DOHH2 (cell line): ENCODE results near the gene PNPO.
"Not testable (repeated sequence)": the region's sequence is repeated elsewhere in the genome, so short reads cannot be mapped to it uniquely, and the experiment has no call there.

Experiments used
- H3F3A ChIP-seq: fragments of 200-600 bp; sonication (generic), shearing (Covaris generic); 2 replicates; pipeline ENCODE4 v1.6.0; 2016; ENCODE audit warnings: antibody characterized with exemption, mild to moderate bottlenecking; ENCODE audit not compliant: control insufficient read depth, insufficient read depth
- H3K27ac ChIP-seq: fragments of 200-600 bp; sonication (generic); 2 replicates; pipeline ENCODE4 v1.5.1; 2014; ENCODE audit warnings: low read depth, mild to moderate bottlenecking, low read length, moderate library complexity
- H3K27me3 ChIP-seq: fragments of 200-600 bp; sonication (generic); 2 replicates; pipeline ENCODE4 v1.6.1; 2014; ENCODE audit warnings: mild to moderate bottlenecking, low read length, mixed read lengths; ENCODE audit not compliant: control insufficient read depth
- H3K36me3 ChIP-seq: fragments of 200-600 bp; sonication (generic); 2 replicates; pipeline ENCODE4 v1.6.1; 2014; ENCODE audit warnings: mild to moderate bottlenecking, low read length, moderate library complexity, mixed read lengths; ENCODE audit not compliant: control insufficient read depth
- H3K4me1 ChIP-seq: fragments of 200-600 bp; sonication (generic); 2 replicates; pipeline ENCODE4 v1.6.1; 2014; ENCODE audit warnings: mild to moderate bottlenecking, low read length, mixed read lengths; ENCODE audit not compliant: control insufficient read depth
- H3K4me2 ChIP-seq: fragments of 200-600 bp; sonication (generic); 2 replicates; pipeline ENCODE4 v1.6.0; 2014; ENCODE audit warnings: mild to moderate bottlenecking, low read length, moderate library complexity
- H3K4me3 ChIP-seq: fragments of 200-600 bp; sonication (generic); 2 replicates; pipeline ENCODE4 v1.5.1; 2014; ENCODE audit warnings: mild to moderate bottlenecking, low read length, mixed read lengths
- H3K79me2 ChIP-seq: fragments of 200-600 bp; sonication (generic); 2 replicates; pipeline ENCODE4 v1.6.1; 2014; ENCODE audit warnings: mild to moderate bottlenecking, low read length, mixed read lengths; ENCODE audit not compliant: control insufficient read depth
- H3K9me2 ChIP-seq: fragments of 200-600 bp; sonication (generic); replicated peaks from 2 replicates; pipeline ENCODE4 v1.6.1; 2014; ENCODE audit warnings: mild to moderate bottlenecking, low read length, mixed read lengths; ENCODE audit not compliant: control insufficient read depth
- H3K9me3 ChIP-seq: fragments of 200-600 bp; sonication (generic); 2 replicates; pipeline ENCODE4 v1.6.1; 2014; ENCODE audit warnings: antibody characterized with exemption, low read length, mixed read lengths; ENCODE audit not compliant: control insufficient read depth, insufficient read depth
- H4K20me1 ChIP-seq: fragments of 200-600 bp; sonication (generic); 2 replicates; pipeline ENCODE4 v1.6.0; 2014; ENCODE audit warnings: low read depth, mild to moderate bottlenecking, antibody characterized with exemption, low read length, moderate library complexity; ENCODE audit not compliant: control insufficient read depth, insufficient read depth
- EZH2phosphoT487 ChIP-seq: fragments of 200-600 bp; sonication (generic); IDR thresholded peaks from 2 replicates; pipeline ENCODE4 v1.6.1; 2017; ENCODE audit warnings: borderline replicate concordance, mild to moderate bottlenecking, antibody characterized with exemption, low read length, moderate library complexity, mixed read lengths
- TF ChIP-seq, protein P1 (sequence below): fragments of 200-600 bp; sonication (generic); IDR thresholded peaks from one replicate; pipeline ENCODE4 v1.5.1; 2014; ENCODE audit warnings: antibody characterized with exemption, mild to moderate bottlenecking, low read depth, low read length; ENCODE audit not compliant: poor library complexity, severe bottlenecking

Gene PNPO

DNA sequence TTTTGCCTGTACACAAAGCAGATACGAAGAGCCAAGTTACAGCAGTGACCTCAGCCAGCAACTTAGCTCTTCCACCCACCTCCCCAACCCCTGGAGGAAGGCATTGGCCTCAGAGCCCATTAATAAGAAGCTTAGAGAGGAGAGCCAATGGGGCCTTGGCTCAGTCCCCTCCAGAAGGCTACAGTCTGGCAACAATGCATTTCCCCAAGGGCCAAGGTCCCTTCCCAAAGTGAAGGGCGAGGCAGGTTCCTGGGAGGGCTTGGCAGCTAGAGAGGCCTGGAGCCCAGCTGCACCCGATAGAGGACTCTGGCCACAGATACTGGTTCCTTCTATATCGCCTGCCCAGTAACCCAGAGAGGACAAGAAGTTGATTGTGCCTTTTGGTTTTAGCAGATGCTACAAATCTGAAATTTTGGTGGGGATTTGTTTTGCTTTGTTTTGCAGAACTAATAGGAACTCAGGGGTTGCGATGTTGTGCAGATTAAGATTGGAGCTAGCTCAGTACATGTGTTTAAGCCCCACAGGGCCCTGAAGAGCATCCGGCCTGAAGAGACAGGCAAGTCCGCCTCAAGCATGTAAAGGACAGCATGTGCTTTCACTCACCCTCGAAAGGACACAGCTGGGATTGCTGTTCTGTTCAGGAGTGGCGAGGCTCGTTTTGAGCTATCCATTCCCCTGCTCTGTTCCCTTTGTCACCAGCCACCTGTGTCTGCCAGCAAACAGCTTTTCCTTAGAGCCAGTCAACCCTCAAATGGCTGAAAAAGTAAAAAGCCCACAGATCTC, 12.0 kb upstream of the PNPO start:
- H4K20me1 ChIP-seq: no peaks in the 10 kb centered on the region
- H3K27me3 ChIP-seq: no peaks in the 10 kb centered on the region
- no peaks in the 10 kb centered on the region for H3K9me2 ChIP-seq
- no peak overlapping the region for H3K4me3 ChIP-seq
- TF ChIP-seq EZH2phosphoT487: no peak
- TF ChIP-seq, protein P1, sequence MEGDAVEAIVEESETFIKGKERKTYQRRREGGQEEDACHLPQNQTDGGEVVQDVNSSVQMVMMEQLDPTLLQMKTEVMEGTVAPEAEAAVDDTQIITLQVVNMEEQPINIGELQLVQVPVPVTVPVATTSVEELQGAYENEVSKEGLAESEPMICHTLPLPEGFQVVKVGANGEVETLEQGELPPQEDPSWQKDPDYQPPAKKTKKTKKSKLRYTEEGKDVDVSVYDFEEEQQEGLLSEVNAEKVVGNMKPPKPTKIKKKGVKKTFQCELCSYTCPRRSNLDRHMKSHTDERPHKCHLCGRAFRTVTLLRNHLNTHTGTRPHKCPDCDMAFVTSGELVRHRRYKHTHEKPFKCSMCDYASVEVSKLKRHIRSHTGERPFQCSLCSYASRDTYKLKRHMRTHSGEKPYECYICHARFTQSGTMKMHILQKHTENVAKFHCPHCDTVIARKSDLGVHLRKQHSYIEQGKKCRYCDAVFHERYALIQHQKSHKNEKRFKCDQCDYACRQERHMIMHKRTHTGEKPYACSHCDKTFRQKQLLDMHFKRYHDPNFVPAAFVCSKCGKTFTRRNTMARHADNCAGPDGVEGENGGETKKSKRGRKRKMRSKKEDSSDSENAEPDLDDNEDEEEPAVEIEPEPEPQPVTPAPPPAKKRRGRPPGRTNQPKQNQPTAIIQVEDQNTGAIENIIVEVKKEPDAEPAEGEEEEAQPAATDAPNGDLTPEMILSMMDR: no peak
- H3K4me2 ChIP-seq: no peak overlapping the region
- H3K79me2 ChIP-seq: no peaks in the 10 kb centered on the region
- no peaks in the 10 kb centered on the region for H3K4me1 ChIP-seq
- H3K9me3 ChIP-seq: no peaks in the 10 kb centered on the region
- no peak overlapping the region for H3K27ac ChIP-seq
- H3F3A ChIP-seq: no peaks in the 10 kb centered on the region
- H3K36me3 ChIP-seq: peaks cover 23% of the 10 kb centered on the region

DNA sequence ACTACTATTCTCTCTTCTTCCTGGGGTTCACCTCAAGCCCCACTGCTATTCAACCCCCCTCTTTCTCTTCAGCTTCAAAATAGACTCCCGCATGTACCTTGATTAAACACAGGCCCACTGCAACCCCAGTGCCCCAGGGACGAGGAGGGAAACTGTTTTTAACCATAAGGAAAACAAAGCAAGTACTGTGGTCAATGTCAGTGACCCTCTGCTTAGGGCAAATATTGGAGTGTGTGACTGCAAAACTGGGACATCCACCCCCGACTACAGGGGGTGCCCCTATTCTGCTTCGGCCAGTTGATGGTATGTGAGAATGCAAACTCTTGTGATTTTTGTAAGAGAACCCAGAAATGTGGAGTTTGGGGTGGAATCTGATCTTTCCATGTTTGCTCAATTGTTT, 9.5 kb upstream of the PNPO start:
- no peaks in the 10 kb centered on the region for H3K79me2 ChIP-seq
- TF ChIP-seq, protein P1: no peak
- no peak for TF ChIP-seq EZH2phosphoT487
- no peak overlapping the region for H3K4me3 ChIP-seq
- H3K27ac ChIP-seq: no peak overlapping the region
- no peaks in the 10 kb centered on the region for H3K9me3 ChIP-seq
- H3K4me2 ChIP-seq: no peak overlapping the region
- no peaks in the 10 kb centered on the region for H3F3A ChIP-seq
- no peaks in the 10 kb centered on the region for H3K9me2 ChIP-seq
- H3K4me1 ChIP-seq: no peaks in the 10 kb centered on the region
- peaks cover 7% of the 10 kb centered on the region for H3K36me3 ChIP-seq
- no peaks in the 10 kb centered on the region for H3K27me3 ChIP-seq
- H4K20me1 ChIP-seq: no peaks in the 10 kb centered on the region

DNA sequence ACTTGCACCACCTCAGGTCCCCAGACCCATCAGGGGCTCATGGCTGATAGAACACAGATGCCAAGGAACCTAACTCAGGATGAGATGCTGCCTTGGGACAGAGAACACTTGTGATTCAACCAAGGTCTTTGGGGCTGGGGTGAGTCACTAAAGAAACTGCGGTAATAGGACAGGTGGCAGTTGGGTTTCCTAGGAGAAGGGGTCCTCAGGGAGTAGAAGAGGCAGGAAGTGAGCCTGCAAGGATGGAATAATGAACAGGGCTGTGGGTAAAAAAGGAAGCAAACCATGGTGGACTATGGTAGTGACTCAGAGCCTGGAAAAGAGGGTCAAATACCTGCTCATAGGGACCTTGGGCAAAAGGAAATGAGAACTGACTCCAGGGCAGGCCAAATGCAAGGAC, 6.5 kb upstream of the PNPO start:
- Histone ChIP-seq H3K9me2 (no peaks in the 10 kb centered on the region), H3K27me3 (no peaks in the 10 kb centered on the region), H3K4me3 (no peak overlapping the region), H3K4me1 (peaks cover 9% of the 10 kb centered on the region), H3F3A (no peaks in the 10 kb centered on the region), H3K9me3 (no peaks in the 10 kb centered on the region), H3K79me2 (no peaks in the 10 kb centered on the region), H3K36me3 (no peaks in the 10 kb centered on the region; the same call in 1 of the 2 replicates), H3K4me2 (no peak overlapping the region), H3K27ac (no peak overlapping the region), H4K20me1 (no peaks in the 10 kb centered on the region)
- TF ChIP-seq EZH2phosphoT487: no peak
- TF ChIP-seq, protein P1: no peak

DNA sequence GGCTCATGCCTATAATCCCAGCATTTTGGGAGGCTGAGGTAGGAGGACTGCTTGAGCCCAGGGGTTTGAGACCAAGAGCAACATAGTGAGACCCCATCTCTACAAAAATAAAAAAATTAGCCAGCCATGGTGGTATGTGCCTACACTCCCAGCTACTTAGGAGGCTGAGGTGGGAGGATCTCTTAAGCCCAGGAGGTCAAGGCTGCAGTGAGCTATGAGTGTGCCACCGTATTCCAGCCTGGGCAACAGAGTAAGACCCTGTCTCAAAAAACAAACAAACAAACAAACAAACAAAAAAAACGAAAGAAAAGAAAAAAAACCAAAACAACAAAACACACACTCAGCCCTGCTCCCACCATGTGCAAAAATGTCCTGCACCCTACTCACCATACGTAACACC, 5.9 kb upstream of the PNPO start:
- not testable (repeated sequence) for H3K27me3 ChIP-seq, H3K27ac ChIP-seq, H3K4me2 ChIP-seq, H3K36me3 ChIP-seq, H3F3A ChIP-seq, H3K9me3 ChIP-seq, H3K9me2 ChIP-seq, H3K4me3 ChIP-seq, H3K79me2 ChIP-seq, H4K20me1 ChIP-seq
- peaks cover 16% of the 10 kb centered on the region for H3K4me1 ChIP-seq
